ENCODE data around the gene ZNF614.

The ZNF614 gene
- long read RNA-seq, full-length matches to known transcripts, result 37 of 48 reads
- long read RNA-seq, partial matches to known transcripts, result 1 of 48 reads
- long read RNA-seq, other reads (novel, unspliced or antisense), result 10 of 48 reads

GRCh38 chr19:52028027-52028779, at the start of gene ZNF614:
Gene ZNF614 (minus strand): TSS chr19:52028379. CDS start chr19:52025745, 2,634 bp downstream.
- peak within 1 kb of the TSS; percentile 59 for H3K4me3 ChIP-seq (replicated peaks; ENCODE audit: insufficient read depth, low read length)
- peak; percentile 80 to 89 for DNase-seq (ENCODE audit: low read depth in 1 of 2, low spot score in 1 of 2)
- peak within 1 kb of the TSS; percentile 91 for H3K27ac ChIP-seq (replicated peaks)
- H3K27me3 ChIP-seq (ENCODE audit: insufficient read depth, poor library complexity, severe bottlenecking), result no peaks in the 10 kb centered on the region
- TF ChIP-seq GABPA (IDR thresholded peaks at IDR 0.05; ENCODE audit: low read depth), result no peak
- no peak for TF ChIP-seq CTCF (IDR thresholded peaks at IDR 0.05; ENCODE audit: insufficient read depth, low read length)
- peak; percentile 26 for TF ChIP-seq REST (IDR thresholded peaks at IDR 0.05; ENCODE audit: insufficient replicate concordance, low read depth)
- TF ChIP-seq POLR2AphosphoS5 (IDR thresholded peaks at IDR 0.05; ENCODE audit: low read depth), result peak; percentile 90

- no peaks in the 10 kb centered on the region for H3K27me3 ChIP-seq (ENCODE audit: insufficient read depth, poor library complexity, severe bottlenecking)
- DNase-seq (ENCODE audit: low read depth in 1 of 2, low spot score in 1 of 2), result no peak
- no peak overlapping the region for H3K27ac ChIP-seq (replicated peaks)
- H3K4me3 ChIP-seq (replicated peaks; ENCODE audit: insufficient read depth, low read length), result no peak overlapping the region
- TF ChIP-seq POLR2AphosphoS5 (IDR thresholded peaks at IDR 0.05; ENCODE audit: low read depth) (no peak), GABPA (IDR thresholded peaks at IDR 0.05; ENCODE audit: low read depth) (no peak), CTCF (IDR thresholded peaks at IDR 0.05; ENCODE audit: insufficient read depth, low read length) (no peak), SPI1 (IDR thresholded peaks at IDR 0.05; ENCODE audit: borderline replicate concordance, low read depth) (no peak), REST (IDR thresholded peaks at IDR 0.05; ENCODE audit: insufficient replicate concordance, low read depth) (no peak)
Observed at GRCh38 chr19:52070496-52070895, 42.3 kb upstream of the ZNF614 start.

GRCh38 chr19:52069653-52070052, 41.5 kb upstream of the ZNF614 start:
- TF ChIP-seq CTCF (IDR thresholded peaks at IDR 0.05; ENCODE audit: insufficient read depth, low read length) (no peak), POLR2AphosphoS5 (IDR thresholded peaks at IDR 0.05; ENCODE audit: low read depth) (no peak), GABPA (IDR thresholded peaks at IDR 0.05; ENCODE audit: low read depth) (no peak), SPI1 (IDR thresholded peaks at IDR 0.05; ENCODE audit: borderline replicate concordance, low read depth) (no peak), REST (IDR thresholded peaks at IDR 0.05; ENCODE audit: insufficient replicate concordance, low read depth) (no peak)
- no peak overlapping the region for H3K27ac ChIP-seq (replicated peaks)
- H3K27me3 ChIP-seq (ENCODE audit: insufficient read depth, poor library complexity, severe bottlenecking), result no peaks in the 10 kb centered on the region
- no peak for DNase-seq (ENCODE audit: low read depth in 1 of 2, low spot score in 1 of 2)
- H3K4me3 ChIP-seq (replicated peaks; ENCODE audit: insufficient read depth, low read length), result no peak overlapping the region
